HepG2 (cell line): Measurements from ENCODE around the gene ADIPOR2. TPM values are rescaled to one million over a fixed set of nuclear protein-coding genes. Genes with fewer than 3 reads are reported as not detected.

Experiments
- SRY ChIP-seq: sonication (generic); formaldehyde crosslinking; IDR thresholded peaks from 2 replicates; pipeline ENCODE4 v1.8.0; 2022; ENCODE audit warnings: mild to moderate bottlenecking, missing genetic modification reagents
- WIZ ChIP-seq: sonication (generic); formaldehyde crosslinking; IDR thresholded peaks from 2 replicates; pipeline ENCODE4 v1.5.1; 2020; ENCODE audit warnings: mild to moderate bottlenecking, missing genetic modification reagents
- ZNF207 ChIP-seq: fragments of 450-650 bp; IDR thresholded peaks from 2 replicates; pipeline ENCODE4 v1.6.1; 2016; ENCODE audit warnings: antibody characterized with exemption, borderline replicate concordance
- polyA plus RNA-seq, 8 experiments: library from polyadenylated mRNA; depleted of rRNA in 3 of 8; stranded (reverse) in 7 of 8; unstranded in 1 of 8; fragments of >200 nt; fragmentation: Illumina TruSeq in 4 of 8; extraction: Trizol in 4 of 8; gene quantifications; 2 replicates each; pipeline versions ENCODE4 v1.2.1 to v1.2.3, GENCODE V29; 2011 to 2016; ENCODE audit warnings: low read depth in 4 of 8, missing spikeins in 1 of 8, mixed read lengths in 1 of 8; ENCODE audit not compliant: insufficient read depth in 1 of 8
- total RNA-seq, 5 experiments: library from RNA; depleted of rRNA; stranded (reverse); fragments of >200 nt; fragmentation: Illumina TruSeq; extraction: Trizol; gene quantifications; 2 replicates each; pipeline ENCODE4 v1.2.3, GENCODE V29; 2016; ENCODE audit warnings: low read depth in 1 of 5
- TF ChIP-seq, protein P1 (sequence below): sonication (generic); formaldehyde crosslinking; IDR thresholded peaks from 2 replicates; pipeline ENCODE4 v1.5.1; 2020; ENCODE audit warnings: missing genetic modification reagents, mild to moderate bottlenecking, borderline replicate concordance
- TF ChIP-seq, protein P2 (sequence below): sonication (generic); formaldehyde crosslinking; IDR thresholded peaks from 2 replicates; pipeline ENCODE4 v1.4.0; 2020; ENCODE audit warnings: mild to moderate bottlenecking, missing genetic modification reagents
- TF ChIP-seq, protein P3 (sequence below): sonication (generic); formaldehyde crosslinking; conservative IDR thresholded peaks from 2 replicates; pipeline ENCODE4 v1.4.0; 2020; ENCODE audit warnings: missing genetic modification reagents
- TF ChIP-seq, protein P4 (sequence below): sonication (generic); formaldehyde crosslinking; IDR thresholded peaks from 2 replicates; pipeline ENCODE4 v1.4.0; 2020; ENCODE audit warnings: missing genetic modification reagents, borderline replicate concordance

ADIPOR2 gene
- total and polyA plus RNA-seq, 2 of the 13 experiments (the other 11 are each of a cell fraction or from before 2014, with no cell fraction given), result 35.2 to 52.2 TPM

DNA sequence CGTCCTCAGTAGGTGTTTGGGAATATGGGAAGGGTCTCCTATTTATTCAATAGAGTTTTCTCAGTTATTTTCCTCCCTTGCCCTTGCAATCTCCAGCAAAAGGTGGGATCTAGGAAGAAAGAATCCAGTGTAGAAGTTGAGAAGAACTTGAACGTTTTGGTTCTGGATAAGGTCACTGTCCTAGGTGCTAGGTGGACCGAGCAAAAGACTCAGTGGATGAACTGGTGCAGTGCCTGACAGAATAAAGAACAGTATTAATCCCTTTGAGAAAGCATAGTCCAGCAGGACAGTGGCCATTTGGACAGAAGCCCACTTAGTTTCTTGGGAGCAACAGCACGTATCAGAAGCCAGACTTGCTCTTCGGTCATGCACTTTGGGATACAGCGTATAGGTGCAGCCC is 96.8 kb downstream of the ADIPOR2 start (continued):
- TF ChIP-seq, protein P1, sequence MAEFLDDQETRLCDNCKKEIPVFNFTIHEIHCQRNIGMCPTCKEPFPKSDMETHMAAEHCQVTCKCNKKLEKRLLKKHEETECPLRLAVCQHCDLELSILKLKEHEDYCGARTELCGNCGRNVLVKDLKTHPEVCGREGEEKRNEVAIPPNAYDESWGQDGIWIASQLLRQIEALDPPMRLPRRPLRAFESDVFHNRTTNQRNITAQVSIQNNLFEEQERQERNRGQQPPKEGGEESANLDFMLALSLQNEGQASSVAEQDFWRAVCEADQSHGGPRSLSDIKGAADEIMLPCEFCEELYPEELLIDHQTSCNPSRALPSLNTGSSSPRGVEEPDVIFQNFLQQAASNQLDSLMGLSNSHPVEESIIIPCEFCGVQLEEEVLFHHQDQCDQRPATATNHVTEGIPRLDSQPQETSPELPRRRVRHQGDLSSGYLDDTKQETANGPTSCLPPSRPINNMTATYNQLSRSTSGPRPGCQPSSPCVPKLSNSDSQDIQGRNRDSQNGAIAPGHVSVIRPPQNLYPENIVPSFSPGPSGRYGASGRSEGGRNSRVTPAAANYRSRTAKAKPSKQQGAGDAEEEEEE (CRISPR knock-in tag), result no peak
- TF ChIP-seq WIZ (CRISPR knock-in tag), result no peak
- TF ChIP-seq, protein P2, sequence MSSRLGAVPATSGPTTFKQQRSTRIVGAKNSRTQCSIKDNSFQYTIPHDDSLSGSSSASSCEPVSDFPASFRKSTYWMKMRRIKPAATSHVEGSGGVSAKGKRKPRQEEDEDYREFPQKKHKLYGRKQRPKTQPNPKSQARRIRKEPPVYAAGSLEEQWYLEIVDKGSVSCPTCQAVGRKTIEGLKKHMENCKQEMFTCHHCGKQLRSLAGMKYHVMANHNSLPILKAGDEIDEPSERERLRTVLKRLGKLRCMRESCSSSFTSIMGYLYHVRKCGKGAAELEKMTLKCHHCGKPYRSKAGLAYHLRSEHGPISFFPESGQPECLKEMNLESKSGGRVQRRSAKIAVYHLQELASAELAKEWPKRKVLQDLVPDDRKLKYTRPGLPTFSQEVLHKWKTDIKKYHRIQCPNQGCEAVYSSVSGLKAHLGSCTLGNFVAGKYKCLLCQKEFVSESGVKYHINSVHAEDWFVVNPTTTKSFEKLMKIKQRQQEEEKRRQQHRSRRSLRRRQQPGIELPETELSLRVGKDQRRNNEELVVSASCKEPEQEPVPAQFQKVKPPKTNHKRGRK (CRISPR knock-in tag), result no peak
- no peak for TF ChIP-seq ZNF207
- TF ChIP-seq, protein P3, sequence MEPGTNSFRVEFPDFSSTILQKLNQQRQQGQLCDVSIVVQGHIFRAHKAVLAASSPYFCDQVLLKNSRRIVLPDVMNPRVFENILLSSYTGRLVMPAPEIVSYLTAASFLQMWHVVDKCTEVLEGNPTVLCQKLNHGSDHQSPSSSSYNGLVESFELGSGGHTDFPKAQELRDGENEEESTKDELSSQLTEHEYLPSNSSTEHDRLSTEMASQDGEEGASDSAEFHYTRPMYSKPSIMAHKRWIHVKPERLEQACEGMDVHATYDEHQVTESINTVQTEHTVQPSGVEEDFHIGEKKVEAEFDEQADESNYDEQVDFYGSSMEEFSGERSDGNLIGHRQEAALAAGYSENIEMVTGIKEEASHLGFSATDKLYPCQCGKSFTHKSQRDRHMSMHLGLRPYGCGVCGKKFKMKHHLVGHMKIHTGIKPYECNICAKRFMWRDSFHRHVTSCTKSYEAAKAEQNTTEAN, result no peak
- TF ChIP-seq SRY (CRISPR knock-in tag), result no peak
- TF ChIP-seq, protein P4, sequence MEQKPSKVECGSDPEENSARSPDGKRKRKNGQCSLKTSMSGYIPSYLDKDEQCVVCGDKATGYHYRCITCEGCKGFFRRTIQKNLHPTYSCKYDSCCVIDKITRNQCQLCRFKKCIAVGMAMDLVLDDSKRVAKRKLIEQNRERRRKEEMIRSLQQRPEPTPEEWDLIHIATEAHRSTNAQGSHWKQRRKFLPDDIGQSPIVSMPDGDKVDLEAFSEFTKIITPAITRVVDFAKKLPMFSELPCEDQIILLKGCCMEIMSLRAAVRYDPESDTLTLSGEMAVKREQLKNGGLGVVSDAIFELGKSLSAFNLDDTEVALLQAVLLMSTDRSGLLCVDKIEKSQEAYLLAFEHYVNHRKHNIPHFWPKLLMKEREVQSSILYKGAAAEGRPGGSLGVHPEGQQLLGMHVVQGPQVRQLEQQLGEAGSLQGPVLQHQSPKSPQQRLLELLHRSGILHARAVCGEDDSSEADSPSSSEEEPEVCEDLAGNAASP, result no peak
